Activated T-helper 1 cell treated with anti-CD3 and anti-CD28 coated beads, Interleukin-2, amount 50 U/mL, for 16 hours (primary cell): ENCODE data around the gene OR2L13.
"Not testable (repeated sequence)": the region's sequence is repeated elsewhere in the genome, so short reads cannot be mapped to it uniquely, and the experiment has no call there.

ENCODE experiments used
- DNase-seq, 2 donors: peaks; one replicate each; pipeline ENCODE4 v3.0.0-alpha.2; 2020; ENCODE audit warnings: low read depth in 1 of 2, low spot score in 1 of 2

Gene OR2L13

DNA sequence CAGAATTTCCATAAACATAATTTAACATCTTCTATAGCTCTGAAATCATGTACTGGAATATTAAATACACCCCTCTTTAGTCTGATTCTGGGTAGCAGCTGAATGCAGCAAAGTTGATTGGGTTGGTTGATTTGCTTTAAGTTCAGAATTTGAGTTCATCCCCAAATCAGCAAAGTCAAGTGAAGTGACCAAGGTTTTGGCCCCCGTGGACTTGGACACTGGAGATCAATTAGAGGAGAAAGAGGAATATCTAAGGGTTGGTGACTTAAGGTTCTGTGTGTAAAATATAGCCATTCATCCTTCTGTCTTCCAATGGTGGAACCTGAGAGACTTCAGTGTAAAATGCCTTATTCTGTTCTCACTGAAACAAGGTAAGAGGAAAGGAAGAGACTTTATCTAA lies at the start of gene OR2L13:
Gene OR2L13, plus strand, starts transcription at position 301 of the 400 bp plus-strand sequence. CDS start 4,192 bp downstream, outside the sequence.
- no peak for DNase-seq

DNA sequence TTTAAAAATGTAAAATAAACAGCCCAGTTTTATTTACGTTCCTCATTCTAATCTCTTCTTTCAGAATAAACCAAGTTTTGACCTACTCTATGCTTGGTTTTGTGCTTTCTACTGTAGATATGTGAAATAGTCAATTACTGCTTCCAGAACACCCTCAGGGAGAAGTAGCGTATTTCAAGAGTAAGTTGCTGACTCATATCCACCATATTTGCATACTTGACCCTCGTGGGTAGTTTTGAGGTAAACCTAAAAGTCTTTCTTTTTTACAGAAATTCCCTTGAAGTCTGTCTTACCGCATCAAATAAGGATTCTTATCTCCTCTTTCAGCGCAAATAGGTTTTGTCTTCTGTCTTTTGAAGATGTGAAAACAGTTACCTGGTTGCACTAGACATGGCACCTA lies 49.8 kb upstream of the OR2L13 start:
- DNase-seq, result no peak

- no peak for DNase-seq
Measured at GRCh38 chr1:248046536-248046935, 48.4 kb upstream of the OR2L13 start, which contains the start of gene OR2L3. Gene OR2L3 (plus strand): TSS chr1:248046836. CDS start chr1:248060682, 13,846 bp downstream.

- no peak for DNase-seq
Measured at GRCh38 chr1:248047008-248047407, 48.0 kb upstream of the OR2L13 start.

DNA sequence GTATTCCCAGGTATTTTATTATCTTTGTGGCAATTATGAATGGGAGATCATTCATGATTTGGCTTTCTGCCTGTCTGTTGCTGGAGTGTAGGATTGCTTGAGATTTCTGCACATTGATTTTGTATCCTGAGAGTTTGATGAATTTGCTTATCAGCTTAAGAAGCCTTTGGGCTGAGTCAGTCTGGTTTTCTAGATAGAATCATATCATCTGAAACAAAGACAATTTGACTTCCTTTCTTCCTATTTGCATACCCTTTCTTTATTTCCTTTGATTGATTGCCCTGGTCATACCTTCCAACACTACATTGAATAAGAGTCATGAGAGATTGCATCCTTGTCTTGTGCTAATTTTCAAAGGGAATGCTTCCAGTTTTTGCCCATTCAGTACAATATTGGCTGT lies 40.3 kb upstream of the OR2L13 start:
- no peak for DNase-seq

- DNase-seq, result no peak
Measured at GRCh38 chr1:248055261-248055660, 39.7 kb upstream of the OR2L13 start.

DNA sequence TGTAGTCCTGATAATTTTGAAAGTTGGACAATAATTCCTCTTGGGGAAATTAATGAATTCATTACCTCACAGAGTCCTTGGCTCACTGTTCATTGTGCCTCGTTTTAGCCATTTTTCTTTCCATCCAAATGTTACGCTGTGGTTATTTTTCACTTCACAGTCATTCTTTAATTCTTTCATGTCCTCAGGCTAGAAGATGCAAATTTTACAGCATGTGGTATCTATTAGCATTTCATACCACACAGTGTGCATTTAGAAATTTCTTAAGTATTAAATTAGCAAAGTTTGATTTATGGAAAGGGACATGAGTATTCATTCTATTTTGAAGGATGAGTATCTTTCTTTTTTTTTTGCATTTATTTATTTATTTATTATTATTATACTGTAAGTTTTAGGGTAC lies 29.9 kb upstream of the OR2L13 start:
- DNase-seq, result no peak

DNA sequence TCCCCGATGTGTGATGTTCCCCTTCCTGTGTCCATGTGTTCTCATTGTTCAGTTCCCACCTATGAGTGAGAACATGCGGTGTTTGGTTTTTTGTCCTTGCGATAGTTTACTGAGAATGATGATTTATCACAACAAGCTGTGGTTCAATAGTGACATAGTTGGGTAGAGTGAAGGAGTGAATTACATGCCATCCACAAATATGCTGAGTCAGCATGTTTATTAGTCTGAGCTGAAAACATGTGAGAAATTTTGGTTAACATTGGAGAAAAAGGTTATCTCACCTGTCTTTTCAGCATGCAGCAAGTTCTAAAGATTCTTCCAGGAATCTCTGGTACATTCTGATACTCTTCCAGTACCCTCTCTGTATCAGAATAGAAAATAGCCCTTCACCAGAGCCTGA lies 29.4 kb upstream of the OR2L13 start:
- DNase-seq, result no peak

GRCh38 chr1:248083864-248084263 lies 11.1 kb upstream of the OR2L13 start:
- not testable (repeated sequence) for DNase-seq

DNA sequence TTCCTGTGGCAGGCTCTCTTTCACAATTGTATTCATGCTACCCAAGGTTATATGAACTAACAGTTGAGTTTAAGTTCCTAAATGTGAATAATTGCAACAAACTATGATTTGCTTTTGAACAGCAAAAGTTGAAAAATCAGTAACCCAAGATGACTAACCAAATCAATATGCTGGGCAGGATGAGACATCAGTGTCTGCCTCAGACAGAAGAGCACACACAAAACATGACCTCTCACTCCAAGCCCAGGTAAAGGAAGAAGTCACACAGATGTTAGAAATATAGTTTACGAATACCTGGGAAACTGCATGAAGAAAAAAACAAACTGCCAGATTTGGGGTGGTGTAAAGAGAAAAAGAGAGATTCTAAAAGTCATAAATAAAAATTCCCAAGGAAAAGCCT lies 3.5 kb downstream of the OR2L13 start:
- DNase-seq, result no peak

DNA sequence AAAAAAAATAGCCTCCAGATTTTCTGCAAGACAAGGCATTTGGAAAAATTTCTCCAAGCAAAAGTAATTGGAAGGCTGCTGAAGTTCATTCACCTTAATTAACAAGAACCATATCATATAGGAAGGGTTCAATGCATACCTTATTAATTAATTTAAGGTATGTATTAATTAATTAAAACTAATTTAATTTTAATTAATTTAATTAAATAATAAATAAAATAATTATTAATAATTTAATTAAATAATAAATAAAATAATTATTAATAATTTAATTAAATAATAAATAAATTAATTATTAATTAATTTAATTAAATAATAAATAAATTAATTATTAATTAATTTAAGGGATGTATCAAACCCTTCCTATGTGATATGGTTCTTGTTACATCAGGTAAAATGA lies 7.9 kb downstream of the OR2L13 start:
- no peak for DNase-seq

GRCh38 chr1:248111157-248111556 lies 16.2 kb downstream of the OR2L13 start:
- DNase-seq, result no peak

DNA sequence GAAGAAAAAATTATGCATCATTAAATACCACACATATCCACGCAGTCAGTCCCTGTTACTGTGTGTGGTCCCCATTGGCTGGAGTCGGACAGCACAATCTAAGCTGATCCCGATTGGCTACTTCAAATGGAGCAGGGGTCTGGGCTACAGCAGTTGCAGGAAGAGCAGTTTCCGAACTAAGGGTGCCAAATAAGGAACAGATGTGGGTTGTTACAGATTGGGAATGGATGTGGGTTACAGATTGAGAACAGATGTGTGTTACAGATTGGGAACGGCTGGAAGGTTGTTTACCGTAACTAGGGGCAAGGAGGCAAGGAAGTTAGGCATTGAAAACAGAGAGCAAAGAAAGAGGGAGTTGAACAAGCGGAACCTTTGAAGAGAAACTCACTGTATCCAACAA lies 19.9 kb downstream of the OR2L13 start:
- no peak for DNase-seq

- no peak for DNase-seq
Measured at GRCh38 chr1:248127653-248128052, 32.7 kb downstream of the OR2L13 start.

DNA sequence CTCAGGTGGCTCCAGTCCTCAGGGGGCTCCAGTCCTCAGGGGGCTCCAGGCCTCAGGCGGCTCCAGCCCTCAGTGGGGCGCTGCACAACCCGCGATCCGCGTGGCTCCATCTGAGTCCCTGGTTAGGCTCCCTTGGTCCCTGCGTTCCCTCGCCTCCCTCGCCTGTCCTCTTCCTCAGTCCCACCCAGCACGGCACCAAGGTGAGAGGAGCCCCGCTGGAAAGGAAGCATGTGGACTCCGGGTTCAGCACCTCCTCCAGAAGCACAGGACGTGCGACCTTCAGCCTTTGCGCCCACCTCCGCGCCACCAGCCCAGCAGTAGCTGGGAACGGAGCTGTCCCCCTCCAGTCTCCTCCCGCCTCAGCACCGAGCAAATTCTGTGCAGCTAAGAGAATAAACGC lies 41.8 kb downstream of the OR2L13 start:
- no peak for DNase-seq

DNA sequence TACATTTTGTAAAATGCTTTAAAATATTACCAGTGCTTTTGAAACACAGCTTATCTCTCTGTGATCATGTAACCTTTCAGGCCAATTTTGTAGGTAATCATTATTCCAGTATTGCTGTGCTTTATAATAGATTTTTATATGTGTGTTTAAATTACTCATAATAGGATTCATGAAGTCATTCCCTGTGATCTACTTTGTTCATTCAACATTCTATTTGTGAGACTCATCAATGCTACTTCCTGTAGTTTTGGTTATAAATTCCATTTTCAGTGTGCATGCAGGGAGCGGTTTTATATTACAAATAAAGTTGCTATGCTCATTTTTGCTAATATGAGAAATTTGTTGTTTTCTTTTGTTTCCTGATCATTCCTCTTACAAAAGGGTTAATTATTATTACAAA lies 45.9 kb downstream of the OR2L13 start:
- no peak for DNase-seq

DNA sequence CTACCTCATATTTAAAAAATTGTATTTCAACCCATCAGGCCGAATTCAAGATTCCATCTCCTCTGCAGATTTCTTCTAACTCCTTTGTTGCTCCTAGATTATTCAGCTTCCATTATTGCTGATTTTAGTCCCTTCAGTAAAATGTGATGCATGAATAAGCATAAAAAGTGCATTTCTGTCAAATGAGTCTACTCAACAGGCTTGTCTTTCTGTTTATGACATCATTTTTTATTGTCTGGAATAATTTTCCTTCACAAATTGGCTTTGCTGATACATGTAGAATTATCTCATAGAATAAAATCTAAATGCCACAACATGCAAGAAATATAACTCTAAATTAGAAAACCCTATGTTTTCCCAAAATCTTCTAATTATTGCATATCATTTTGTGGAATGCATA lies 48.3 kb downstream of the OR2L13 start:
- DNase-seq, result no peak

DNA sequence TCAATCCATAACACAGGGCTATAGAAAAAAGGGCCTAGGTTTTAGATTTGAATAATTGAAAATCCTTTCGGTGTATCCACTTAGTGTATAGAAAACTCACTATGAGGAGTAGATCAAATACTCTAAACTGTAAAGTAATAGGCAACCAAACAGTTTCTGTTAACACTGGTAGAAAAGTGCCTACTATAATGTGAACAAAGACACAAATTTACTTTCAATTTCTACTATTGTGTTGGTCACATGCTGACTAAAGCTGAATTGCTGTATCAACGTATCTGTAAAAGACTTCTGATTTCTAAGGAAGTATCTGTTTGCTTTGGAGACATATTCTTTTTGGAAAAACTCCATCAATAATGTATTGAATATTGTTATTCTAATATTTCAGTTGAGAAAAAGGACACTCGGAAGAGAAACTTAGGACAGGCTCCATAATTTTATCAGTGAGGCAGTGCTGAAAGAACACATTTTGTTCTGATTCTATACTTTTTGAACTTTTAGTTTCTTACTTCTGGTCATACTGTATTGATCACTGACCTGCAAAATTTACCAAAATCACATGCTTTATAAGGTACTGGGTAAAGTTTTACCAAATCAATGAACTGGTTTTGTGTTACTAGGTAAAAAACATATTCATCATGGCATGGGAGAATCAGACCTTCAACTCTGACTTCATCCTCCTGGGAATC lies 49.7 kb downstream of the OR2L13 start, which contains the start of gene OR2M5:
Gene OR2M5, plus strand, starts transcription at position 636 of the 686 bp plus-strand sequence. Its CDS starts 0 bp downstream, at position 636.
- DNase-seq, result no peak
